ENCODE data around the gene RNU6-9. TPM values are rescaled to one million over a fixed set of nuclear protein-coding genes. Genes with fewer than 3 reads are reported as not detected.

RNU6-9 gene
- total RNA-seq, 4 donors from 2014 or later = not detected

GRCh38 chr19:911197-912033, 18.1 kb downstream of the RNU6-9 start:
- no peak for DNase-seq
- TF ChIP-seq CTCF (IDR thresholded peaks at IDR 0.05) (no peak), POLR2A (IDR thresholded peaks at IDR 0.05) (no peak)
- H3K9me3 ChIP-seq = no peaks in the 10 kb centered on the region
- H3K4me3 ChIP-seq = no peak overlapping the region
- H3K27ac ChIP-seq = peak overlapping the region in 3 of 4 donors; percentile 22 to 99 (median 93)
- peaks cover 0 to 2% of the 10 kb centered on the region in 2 donors for H3K27me3 ChIP-seq
- H3K36me3 ChIP-seq = no peaks in the 10 kb centered on the region
- peaks cover 0 to 34% (median 24%) of the 10 kb centered on the region in 4 donors for H3K4me1 ChIP-seq

GRCh38 chr19:912181-913079, 19.1 kb downstream of the RNU6-9 start:
- peak overlapping the region; percentile 92 to 99 (median 95) for H3K27ac ChIP-seq

GRCh38 chr19:913080-913748, 19.9 kb downstream of the RNU6-9 start, which contains the start of gene R3HDM4:
Gene R3HDM4 (minus strand): TSS chr19:913219. CDS start chr19:913157, 62 bp downstream.
- Histone ChIP-seq H3K27ac (peak within 1 kb of the TSS; percentile 92 to 99 (median 95)), H3K4me3 (peak within 1 kb of the TSS; percentile 82 to 97 (median 84)), H3K9me3 (no peaks in the 10 kb centered on the region), H3K4me1 (peaks cover 6 to 47% (median 31%) of the 10 kb centered on the region in 4 donors), H3K36me3 (no peaks in the 10 kb centered on the region), H3K27me3 (peaks cover 0 to 20% of the 10 kb centered on the region in 2 donors)
- peak; percentile 80 to 93 (median 91) for DNase-seq
- TF ChIP-seq POLR2A (IDR thresholded peaks at IDR 0.05) (peak; percentile 43 to 45), CTCF (IDR thresholded peaks at IDR 0.05) (no peak)

More at GRCh38 chr19:912181-913079, 19.1 kb downstream of the RNU6-9 start:
- peaks cover 0 to 13% of the 10 kb centered on the region in 2 donors for H3K27me3 ChIP-seq
- H3K36me3 ChIP-seq = no peaks in the 10 kb centered on the region
- peaks cover under 1 to 40% (median 29%) of the 10 kb centered on the region in 4 donors for H3K4me1 ChIP-seq
- peak in 2 of 3 donors; percentile 57 to 76 for DNase-seq
- H3K4me3 ChIP-seq = peak overlapping the region; percentile 82 to 97 (median 84)
- TF ChIP-seq CTCF (IDR thresholded peaks at IDR 0.05) (no peak), POLR2A (IDR thresholded peaks at IDR 0.05) (no peak)
- H3K9me3 ChIP-seq = no peaks in the 10 kb centered on the region

- Histone ChIP-seq H3K9me3 (no peaks in the 10 kb centered on the region), H3K27me3 (peaks cover 0 to 45% of the 10 kb centered on the region in 2 donors), H3K4me3 (peak overlapping the region; percentile 5 to 46 (median 40)), H3K36me3 (no peaks in the 10 kb centered on the region), H3K27ac (peak overlapping the region in 1 of 4 donors; percentile 18), H3K4me1 (peaks cover 6 to 46% (median 34%) of the 10 kb centered on the region in 4 donors)
- no peak for TF ChIP-seq POLR2A (IDR thresholded peaks at IDR 0.05)
- no peak for TF ChIP-seq CTCF (IDR thresholded peaks at IDR 0.05)
- DNase-seq = no peak
Observed at GRCh38 chr19:916645-917322, 23.5 kb downstream of the RNU6-9 start.
